H1 (cell line): Measurements from ENCODE around the gene MAPK4. TPM values are rescaled to one million over a fixed set of nuclear protein-coding genes. Genes with fewer than 3 reads are reported as not detected.

Source experiments
- CTCF ChIA-PET: fragments of 300-600 bp; sonication (Branson Sonifier 250); formaldehyde crosslinking; loops from one replicate; lab custom pipeline; 2021; ENCODE audit not compliant: partially characterized antibody; lab: Charles Lee
- POLR2A ChIA-PET: fragments of 300-600 bp; sonication (Branson Sonifier 250); formaldehyde crosslinking; loops from one replicate; lab custom pipeline; 2021; ENCODE audit warnings: inconsistent platforms; ENCODE audit not compliant: partially characterized antibody; lab: Charles Lee
- DNase-seq, 2 experiments: peaks; one replicate each; pipeline versions ENCODE4 v3.0.0 to v3.0.0-alpha.2; 2010 to 2022; ENCODE audit warnings: low spot score in 2 of 2, low read depth in 1 of 2, mixed read lengths in 1 of 2
- FAIRE-seq: peaks from 2 replicates; lab custom pipeline; 2011; peaks lifted over from hg19 to GRCh38; lab: Jason Lieb, UNC
- H2AFZ ChIP-seq: 2 replicates; pipeline ENCODE4 v1.8.1; 2012; ENCODE audit warnings: low read length, inconsistent platforms
- H2AK5ac ChIP-seq: 2 replicates; pipeline ENCODE4 v1.6.1; 2013; ENCODE audit warnings: low read depth, low read length
- H2BK120ac ChIP-seq: replicated peaks from 2 replicates; pipeline ENCODE3; 2013; ENCODE audit warnings: low read depth, low read length, inconsistent platforms
- H2BK12ac ChIP-seq: 2 replicates; pipeline ENCODE4 v1.6.1; 2013; ENCODE audit warnings: low read depth, low read length
- H2BK15ac ChIP-seq: 2 replicates; pipeline ENCODE4 v1.6.1; 2013; ENCODE audit warnings: low read length
- H2BK20ac ChIP-seq: 2 replicates; pipeline ENCODE4 v1.6.1; 2013; ENCODE audit warnings: low read length
- H2BK5ac ChIP-seq: 2 replicates; pipeline ENCODE4 v1.6.1; 2013; ENCODE audit warnings: low read depth, low read length
- H3K14ac ChIP-seq: 2 replicates; pipeline ENCODE4 v1.6.1; 2013; ENCODE audit warnings: inconsistent platforms; ENCODE audit not compliant: insufficient read length
- H3K18ac ChIP-seq: 2 replicates; pipeline ENCODE4 v1.6.1; 2013; ENCODE audit warnings: low read length; ENCODE audit errors: extremely low read depth
- H3K23ac ChIP-seq: 2 replicates; pipeline ENCODE4 v1.6.1; 2013; ENCODE audit warnings: inconsistent platforms; ENCODE audit not compliant: insufficient read length
- H3K23me2 ChIP-seq: 2 replicates; pipeline ENCODE4 v1.6.1; 2013; ENCODE audit warnings: low read depth, low read length
- H3K27ac ChIP-seq: 2 replicates; pipeline ENCODE4 v1.6.1; 2011; ENCODE audit warnings: low read depth, low read length, inconsistent platforms
- H3K27me3 ChIP-seq, 4 experiments: replicated peaks in 1 of 4; 1 replicate in 1 of 4; 2 replicates in 3 of 4; pipeline versions ENCODE4 v1.6.1 to v1.8.1; 2011 to 2013; ENCODE audit warnings: low read length in 3 of 4, mild to moderate bottlenecking in 3 of 4, inconsistent platforms in 2 of 4, mixed read lengths in 2 of 4, moderate library complexity in 1 of 4; ENCODE audit not compliant: control insufficient read depth in 3 of 4, insufficient read depth in 3 of 4; ENCODE audit errors: extremely low read depth in 1 of 4
- H3K36me3 ChIP-seq, 4 experiments: 2 replicates each; pipeline versions ENCODE4 v1.6.1 to v1.8.1; 2011 to 2013; ENCODE audit warnings: mild to moderate bottlenecking in 4 of 4, low read length in 3 of 4, moderate library complexity in 2 of 4, control low read depth in 1 of 4, inconsistent platforms in 1 of 4; ENCODE audit not compliant: insufficient read depth in 4 of 4, control insufficient read depth in 2 of 4
- H3K4ac ChIP-seq: replicated peaks from 2 replicates; pipeline ENCODE3; 2013; ENCODE audit warnings: low read length, low read depth, mixed read lengths, inconsistent platforms; ENCODE audit not compliant: insufficient read length
- H3K4me1 ChIP-seq, 4 experiments: replicated peaks in 1 of 4; 1 replicate in 1 of 4; 2 replicates in 3 of 4; pipeline versions ENCODE4 v1.6.1 to v1.8.1; 2011 to 2013; ENCODE audit warnings: low read length in 3 of 4, inconsistent platforms in 2 of 4, mixed read lengths in 1 of 4; ENCODE audit not compliant: insufficient read depth in 4 of 4, control insufficient read depth in 3 of 4
- H3K4me2 ChIP-seq, 2 experiments: 2 replicates each; pipeline versions ENCODE4 v1.6.1 to v1.8.1; 2011 to 2013; ENCODE audit warnings: low read depth in 2 of 2, low read length in 2 of 2, control low read depth in 1 of 2, inconsistent platforms in 1 of 2, mild to moderate bottlenecking in 1 of 2; ENCODE audit not compliant: insufficient read depth in 1 of 2
- H3K4me3 ChIP-seq, 4 experiments: fragments of 200-600, 300-600 bp in 1 of 4; sonication (generic), shearing (Covaris generic), sonication (Bioruptor Twin) in 1 of 4; 2 replicates each; pipeline versions ENCODE4 v1.5.1 to v1.8.1; 2011 to 2016; ENCODE audit warnings: low read length in 4 of 4, low read depth in 3 of 4, control low read depth in 2 of 4, inconsistent platforms in 2 of 4, mild to moderate bottlenecking in 2 of 4, mixed read lengths in 1 of 4, moderate library complexity in 1 of 4; ENCODE audit not compliant: insufficient read depth in 2 of 4; ENCODE audit errors: extremely low read depth in 1 of 4
- H3K56ac ChIP-seq: replicated peaks from 2 replicates; pipeline ENCODE3; 2013; ENCODE audit warnings: low read depth, mild to moderate bottlenecking, mixed read lengths, low read length, inconsistent platforms; ENCODE audit not compliant: insufficient read length
- H3K79me1 ChIP-seq: 2 replicates; pipeline ENCODE4 v1.6.1; 2013; ENCODE audit warnings: low read depth, low read length, control low read depth
- H3K79me2 ChIP-seq, 2 experiments: 2 replicates each; pipeline versions ENCODE4 v1.6.1 to v1.8.1; 2012 to 2013; ENCODE audit warnings: low read length in 2 of 2, mild to moderate bottlenecking in 2 of 2, inconsistent platforms in 1 of 2; ENCODE audit not compliant: insufficient read depth in 2 of 2, control insufficient read depth in 1 of 2
- H3K9ac ChIP-seq, 4 experiments: replicated peaks in 1 of 4; 1 replicate in 1 of 4; 2 replicates in 3 of 4; pipeline versions ENCODE4 v1.6.1 to v1.8.1; 2011 to 2013; ENCODE audit warnings: low read depth in 3 of 4, low read length in 3 of 4, control low read depth in 2 of 4, mild to moderate bottlenecking in 2 of 4, moderate library complexity in 2 of 4, inconsistent platforms in 1 of 4; ENCODE audit errors: extremely low read depth in 1 of 4
- H3K9me3 ChIP-seq, 2 experiments: 2 replicates each; pipeline versions ENCODE4 v1.6.1 to v1.8.1; 2012 to 2013; ENCODE audit warnings: mild to moderate bottlenecking in 2 of 2, moderate library complexity in 2 of 2, control low read depth in 1 of 2, inconsistent platforms in 1 of 2, low read depth in 1 of 2, low read length in 1 of 2, mixed read lengths in 1 of 2; ENCODE audit not compliant: insufficient read depth in 2 of 2
- H4K20me1 ChIP-seq, 2 experiments: replicated peaks in 1 of 2; 2 replicates each; pipeline versions ENCODE3 to v1.8.1; 2011 to 2013; ENCODE audit warnings: inconsistent platforms in 2 of 2, low read length in 2 of 2, mild to moderate bottlenecking in 1 of 2; ENCODE audit not compliant: insufficient read depth in 2 of 2, control insufficient read depth in 1 of 2
- H4K5ac ChIP-seq: 2 replicates; pipeline ENCODE4 v1.6.1; 2013; ENCODE audit warnings: low read length, low read depth, mixed read lengths, inconsistent platforms; ENCODE audit not compliant: insufficient read length
- H4K8ac ChIP-seq: 2 replicates; pipeline ENCODE4 v1.8.0; 2013; ENCODE audit warnings: mild to moderate bottlenecking, moderate library complexity, low read length, inconsistent platforms; ENCODE audit not compliant: insufficient read depth; ENCODE audit errors: extremely low read depth
- H4K91ac ChIP-seq: replicated peaks from 2 replicates; pipeline ENCODE3; 2013; ENCODE audit warnings: low read length, mixed read lengths, inconsistent platforms; ENCODE audit not compliant: insufficient read length
- CTCF ChIP-seq, 3 experiments: IDR thresholded peaks; 1 replicate in 2 of 3; 2 replicates in 1 of 3; pipeline versions ENCODE4 v1.5.1 to v1.6.1; 2011; ENCODE audit warnings: low read length in 3 of 3, mild to moderate bottlenecking in 3 of 3, inconsistent platforms in 2 of 3, low read depth in 1 of 3, moderate library complexity in 1 of 3; ENCODE audit not compliant: insufficient read depth in 1 of 3; ENCODE audit errors: control extremely low read depth in 1 of 3
- JUN ChIP-seq: IDR thresholded peaks from 2 replicates; pipeline ENCODE4 v1.6.1; 2011; ENCODE audit warnings: low read depth, mild to moderate bottlenecking, improper control_type of control experiment, low read length
- SIRT6 ChIP-seq: IDR thresholded peaks from one replicate; pipeline ENCODE4 v1.7.1; 2012; ENCODE audit warnings: low read length, inconsistent platforms
- SP4 ChIP-seq: IDR thresholded peaks from 2 replicates; pipeline ENCODE4 v1.6.1; 2012; ENCODE audit warnings: low read length, inconsistent platforms
- SUZ12 ChIP-seq: fragments of 200-600 bp; sonication (generic); IDR thresholded peaks from 2 replicates; pipeline ENCODE4 v1.6.1; 2012; ENCODE audit warnings: mild to moderate bottlenecking, inconsistent platforms, low read length, moderate library complexity, mixed read lengths
- TAF1 ChIP-seq: IDR thresholded peaks from 2 replicates; pipeline ENCODE4 v1.6.1; 2011; ENCODE audit warnings: mild to moderate bottlenecking, low read depth, low read length
- WGBS, 2 experiments: shearing (Covaris generic) in 1 of 2; methylation state at CpG; one replicate each; pipeline versions ENCODE4 v1.1.6 to v1.1.7; 2013 to 2015; ENCODE audit warnings: low lambda C conversion rate in 2 of 2, mixed read lengths in 2 of 2, inconsistent platforms in 1 of 2, low coverage in 1 of 2, missing lambda C conversion rate in 1 of 2; ENCODE audit not compliant: insufficient replicate concordance in 2 of 2, insufficient coverage in 1 of 2, insufficient read length in 1 of 2; ENCODE audit errors: extremely low coverage in 1 of 2, missing lambda C conversion rate in 1 of 2; 5-methylcytosine and 5-hydroxymethylcytosine counted together
- polyA plus RNA-seq, 7 experiments: library from polyadenylated mRNA; depleted of rRNA in 3 of 7; stranded (reverse) in 5 of 7; unstranded in 2 of 7; fragments of >200 nt in 5 of 7; fragments of 200-250 nt in 2 of 7; gene quantifications; 1 replicate in 5 of 7; 2 replicates in 1 of 7; 4 replicates in 1 of 7; pipeline versions ENCODE4 v1.2.1 to v1.2.3, GENCODE V29; 2011 to 2013; ENCODE audit warnings: missing spikeins in 2 of 7, mixed read lengths in 2 of 7
- total RNA-seq: library from RNA; stranded (reverse); fragmentation: NEBNext Ultra II Directional; extraction: Animal tissue kit (Norgen Biotek cat#: 25700); gene quantifications from 2 replicates; pipeline ENCODE4 v1.2.1, GENCODE V29; 2021

MAPK4 gene
- total and polyA plus RNA-seq, 2 of the 8 experiments (the other 6 are each of a cell fraction or from before 2014, with no cell fraction given) = 3.2 to 3.7 TPM

- H4K20me1 ChIP-seq = no peaks in the 10 kb centered on the region
- no peak overlapping the region for H2AFZ ChIP-seq
- H2BK120ac ChIP-seq = no peak overlapping the region
- no peak overlapping the region for H3K4ac ChIP-seq
- peaks cover 3 to 4% of the 10 kb centered on the region in 2 experiments; a peak in 3 of 4 replicates for H3K9me3 ChIP-seq
- H2BK5ac ChIP-seq = no peak overlapping the region
- no peaks in the 10 kb centered on the region for H3K79me2 ChIP-seq
- no peak overlapping the region for H3K14ac ChIP-seq
- H2AK5ac ChIP-seq = no peak overlapping the region
- no peaks in the 10 kb centered on the region for H3K79me1 ChIP-seq
- TF ChIP-seq SP4 (no peak), TAF1 (no peak), SUZ12 (no peak), CTCF (IDR thresholded peaks at IDR 0.05; ENCODE audit: control extremely low read depth in 1 of 3, insufficient read depth in 1 of 3, low read depth in 1 of 3, low read length in 3 of 3) (no peak), JUN (no peak), SIRT6 (no peak)
- TF ChIP-seq, all 59 proteins: peak for 0
- ChIA-PET POLR2A (no interaction called here), CTCF (interaction anchor here (0.7 to 1.2 kb wide), 2 partner anchors 9 to 24 kb away, joined by 3 to 5 read pairs; no protein-coding TSS in a partner anchor)
- 93% methylated on average over 6 of the region's 6 CpGs; no CpG with 5 or more reads in 1 of the 2 experiments for WGBS, 2 experiments
- Histone ChIP-seq H3K36me3 (no peaks in the 10 kb centered on the region; a peak in 1 of 8 replicates), H3K27me3 (no peaks in the 10 kb centered on the region), H4K5ac (no peak overlapping the region), H3K27ac (no peak overlapping the region), H3K23ac (no peak overlapping the region), H3K23me2 (no peaks in the 10 kb centered on the region), H4K91ac (no peak overlapping the region), H2BK15ac (no peak overlapping the region), H3K4me1 (no peaks in the 10 kb centered on the region), H3K18ac (no peak overlapping the region), H3K9ac (no peak overlapping the region), H4K8ac (no peak overlapping the region), H3K4me3 (no peak overlapping the region), H2BK12ac (no peak overlapping the region), H3K4me2 (no peak overlapping the region), H3K56ac (no peak overlapping the region), H2BK20ac (no peak overlapping the region)
- no peak for FAIRE-seq
- no peak for DNase-seq
These were observed 118.8 kb downstream of the MAPK4 start for GRCh38 chr18:50678651-50679050.
